NCI-H748 (cell line): ENCODE data around the gene WDR19.
"Not testable (repeated sequence)": the region's sequence is repeated elsewhere in the genome, so short reads cannot be mapped to it uniquely, and the experiment has no call there.

Experiments used
- DNase-seq: peaks from one replicate; lab custom pipeline; 2025; ENCODE audit not compliant: unreplicated experiment; lab: John Stamatoyannopoulos, UW

The WDR19 gene

DNA sequence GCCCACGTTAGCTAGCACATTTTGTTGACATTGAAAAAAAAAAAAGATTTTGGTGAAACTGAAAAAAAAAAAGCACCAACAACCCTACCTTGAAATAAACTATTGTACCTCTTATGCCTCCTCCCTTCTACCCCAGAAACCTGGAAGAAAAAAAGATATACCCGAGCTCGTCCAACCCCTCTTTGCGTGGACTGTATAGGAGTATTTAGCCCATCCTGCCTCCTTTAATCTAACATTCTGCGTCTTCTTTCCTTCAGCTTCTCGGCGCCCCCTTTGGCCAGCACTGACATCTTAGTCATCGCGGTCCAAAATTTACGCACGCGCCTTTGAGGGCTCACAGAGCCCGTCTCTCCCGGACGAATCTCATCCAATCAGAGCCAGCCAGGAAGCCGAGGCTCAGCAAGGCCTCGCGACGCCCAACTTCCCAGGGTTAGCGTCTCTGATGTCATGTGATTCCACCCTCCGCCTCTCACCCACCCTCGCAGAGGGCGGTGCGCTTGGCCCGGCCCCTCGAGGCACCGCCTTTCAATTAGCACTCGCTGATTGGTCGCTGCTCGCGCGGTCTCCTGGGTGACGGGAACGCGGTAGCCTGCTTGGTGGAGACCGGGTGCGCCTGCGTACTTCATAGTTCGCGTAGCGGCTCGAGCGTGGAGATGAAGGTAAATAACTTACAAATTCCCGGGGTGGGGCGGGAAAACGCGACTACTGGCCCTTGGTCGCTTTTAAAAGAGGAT, at the start of gene WDR19:
Gene WDR19, plus strand, starts transcription at position 625 of the 734 bp plus-strand sequence. Its CDS starts 29 bp downstream, at position 654.
- DNase-seq = peak; percentile 98

GRCh38 chr4:39133623-39134022, 48.7 kb upstream of the WDR19 start:
- DNase-seq = no peak

DNA sequence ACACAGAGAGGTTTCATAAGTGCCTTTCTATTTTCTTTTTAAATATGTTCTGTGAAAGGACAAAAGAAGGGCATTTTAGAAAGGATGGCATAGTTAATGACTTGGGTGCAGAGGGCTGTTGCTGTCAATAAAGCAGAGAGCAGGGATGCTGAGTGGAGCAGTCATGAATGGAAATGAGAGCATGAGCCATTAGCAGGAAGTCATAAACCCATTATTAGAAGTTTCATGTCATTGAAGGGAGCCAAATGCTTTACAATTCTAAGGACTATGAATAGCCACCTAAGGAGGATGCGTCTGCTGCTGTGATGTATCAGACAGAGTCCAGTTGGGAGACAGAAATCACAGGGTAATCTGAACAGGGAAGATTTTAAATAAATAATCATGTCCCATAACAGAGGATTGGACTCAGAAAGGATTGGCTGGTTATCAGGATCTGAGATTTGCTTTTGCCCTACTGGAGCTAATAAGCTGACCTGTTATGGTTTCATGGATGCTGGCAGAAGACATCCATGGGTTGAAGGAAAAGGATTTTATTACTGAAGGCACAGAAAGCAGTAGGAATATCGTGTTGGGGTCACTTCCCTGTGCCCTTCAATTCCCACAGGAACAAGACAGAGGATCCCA, 47.5 kb upstream of the WDR19 start:
- DNase-seq = peak; percentile 72

- not testable (repeated sequence) for DNase-seq
These were observed 44.1 kb upstream of the WDR19 start for GRCh38 chr4:39138227-39138626.

- DNase-seq = no peak
These were observed 36.1 kb upstream of the WDR19 start for GRCh38 chr4:39146211-39146610.

- no peak for DNase-seq
These were observed 28.3 kb upstream of the WDR19 start for GRCh38 chr4:39154009-39154408.

GRCh38 chr4:39157520-39157919, 24.8 kb upstream of the WDR19 start:
- DNase-seq = no peak

DNA sequence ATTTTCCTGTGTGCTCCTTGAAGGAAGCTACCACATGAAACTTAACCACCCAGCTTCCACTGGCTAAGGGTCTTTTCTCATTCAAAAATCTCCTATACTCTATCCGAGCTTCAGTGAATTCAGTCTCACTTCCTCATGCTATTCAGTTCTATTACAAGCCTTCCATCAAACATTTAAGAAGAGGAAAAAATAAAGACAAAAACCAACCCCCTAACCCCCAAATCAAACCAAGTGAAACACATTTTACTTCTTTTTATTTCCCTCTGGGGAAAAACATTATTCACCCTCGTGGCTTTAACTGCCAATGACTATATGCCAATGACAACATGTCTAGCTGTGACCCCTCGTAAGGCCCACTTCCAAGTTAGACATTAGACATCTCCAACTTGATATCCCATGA, 16.2 kb upstream of the WDR19 start:
- no peak for DNase-seq

- DNase-seq = no peak
These were observed 15.7 kb upstream of the WDR19 start for GRCh38 chr4:39166669-39167068.

GRCh38 chr4:39169426-39169825, 12.9 kb upstream of the WDR19 start:
- no peak for DNase-seq

DNA sequence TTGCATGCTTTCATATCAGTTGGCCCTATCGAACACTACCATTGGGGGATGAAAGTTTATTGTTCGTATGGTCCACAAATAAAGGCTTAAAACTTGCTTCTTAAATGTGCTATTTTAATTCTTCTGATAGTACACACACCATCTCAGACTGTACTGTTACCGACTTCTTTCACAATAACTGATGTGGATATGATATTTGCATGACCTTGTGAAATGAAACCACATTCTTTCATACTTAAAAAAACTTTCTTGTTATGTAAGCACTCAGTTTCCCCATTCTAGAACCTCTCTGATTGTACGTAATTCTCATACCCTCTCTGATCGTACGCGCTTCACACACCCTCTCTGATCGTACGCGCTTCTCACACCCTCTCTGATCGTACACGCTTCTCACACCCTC, 12.0 kb upstream of the WDR19 start:
- no peak for DNase-seq

DNA sequence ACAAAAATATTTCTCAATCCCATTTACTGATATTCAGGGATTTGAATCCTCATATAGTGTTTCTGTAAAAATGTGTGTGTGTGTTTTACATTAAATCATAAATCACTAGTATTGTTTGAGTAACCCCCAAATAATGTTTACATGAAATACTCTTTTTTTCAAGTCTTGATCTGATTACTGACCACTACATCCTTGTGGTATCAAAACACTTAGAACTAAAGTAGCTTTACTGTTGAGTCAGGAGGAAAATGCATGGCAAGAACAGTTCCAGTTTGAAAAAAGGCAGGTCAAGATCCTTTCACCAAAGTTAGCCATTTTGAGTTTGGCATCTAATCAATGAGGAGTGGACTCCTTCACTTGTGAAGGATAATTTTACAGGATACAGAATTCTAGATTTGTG, 3.6 kb upstream of the WDR19 start:
- no peak for DNase-seq

- no peak for DNase-seq
These were observed 2.6 kb upstream of the WDR19 start for GRCh38 chr4:39179681-39180080.

GRCh38 chr4:39180629-39181028, 1.7 kb upstream of the WDR19 start:
- DNase-seq = not testable (repeated sequence)

- DNase-seq = no peak
These were observed 817 bp upstream of the WDR19 start for GRCh38 chr4:39181520-39181904.

DNA sequence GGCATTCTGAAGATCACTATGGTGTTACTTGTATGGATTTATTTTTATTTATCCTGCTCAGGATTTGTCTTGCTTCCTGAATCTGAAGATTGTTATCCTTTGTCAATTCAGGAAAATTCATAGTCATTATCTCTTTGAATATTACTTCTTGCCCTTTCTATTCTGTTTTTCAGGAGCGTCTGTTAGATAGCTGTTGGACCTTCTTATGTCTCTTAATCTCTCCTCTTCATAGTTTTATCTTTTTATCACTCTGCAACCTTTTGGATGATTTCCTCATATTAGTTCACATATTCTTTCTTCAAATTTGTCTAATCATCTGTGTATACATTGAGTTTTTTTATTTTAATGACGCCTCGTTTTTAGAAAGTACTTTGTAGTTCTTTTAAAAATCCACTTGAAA, 19.6 kb downstream of the WDR19 start:
- no peak for DNase-seq

DNA sequence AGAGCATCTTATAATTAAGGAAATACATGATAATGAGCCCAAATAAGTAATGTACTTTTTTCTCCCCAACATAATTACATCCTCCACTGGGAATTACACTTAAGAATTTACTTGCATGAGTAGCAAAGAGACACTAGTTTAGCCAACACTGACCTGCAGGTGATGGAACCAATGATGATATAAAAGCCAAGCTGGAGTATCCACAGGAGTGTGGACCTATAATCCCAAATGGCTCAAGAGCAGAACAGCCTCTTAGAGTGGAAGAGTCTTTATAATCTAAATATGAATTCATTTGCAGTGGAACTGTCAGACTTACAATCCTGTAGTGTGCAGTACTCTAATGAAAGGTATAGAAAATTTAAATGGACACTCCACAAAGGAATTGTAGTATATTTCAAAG, 22.2 kb downstream of the WDR19 start:
- DNase-seq = no peak

DNA sequence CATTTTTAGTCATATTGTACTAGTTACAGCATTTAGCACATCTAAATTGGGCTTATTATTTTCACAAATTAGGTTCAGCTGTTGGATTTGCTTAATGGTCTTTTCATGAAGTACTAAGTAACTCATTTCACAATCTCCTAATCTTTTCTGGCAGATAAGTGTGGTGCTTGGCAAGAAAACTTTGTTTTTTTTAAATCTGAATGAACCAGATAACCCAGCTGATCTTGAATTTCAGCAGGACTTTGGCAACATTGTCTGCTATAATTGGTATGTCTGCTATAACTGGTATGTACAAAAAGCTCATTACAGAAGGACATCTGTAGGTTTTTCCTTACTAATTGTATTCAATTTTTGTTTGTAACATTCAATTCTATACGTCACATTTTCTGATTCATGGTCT, 22.7 kb downstream of the WDR19 start:
- DNase-seq = no peak

- no peak for DNase-seq
These were observed 23.1 kb downstream of the WDR19 start for GRCh38 chr4:39205476-39205875.

DNA sequence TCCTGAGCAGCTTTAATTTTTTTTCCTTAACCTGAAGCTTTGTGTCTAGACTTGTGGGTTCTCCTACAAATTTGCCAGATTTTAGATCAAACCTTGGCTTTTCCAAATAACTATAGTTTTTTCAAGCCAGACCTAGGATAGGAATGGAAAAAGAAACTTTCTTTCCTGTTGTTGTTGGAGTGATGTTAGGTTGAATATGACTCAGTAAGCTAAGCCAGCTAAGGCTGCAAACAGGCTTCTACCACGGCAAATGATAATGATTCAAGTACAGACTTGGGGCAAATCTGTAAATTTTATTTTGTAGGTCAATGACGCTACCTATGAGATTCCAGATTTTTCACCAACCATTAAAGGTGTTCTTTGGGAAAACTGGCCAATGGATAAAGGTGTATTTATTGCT, 45.6 kb downstream of the WDR19 start:
- no peak for DNase-seq

- DNase-seq = no peak
These were observed 46.0 kb downstream of the WDR19 start for GRCh38 chr4:39228377-39228776.

GRCh38 chr4:39230462-39230861, 48.1 kb downstream of the WDR19 start:
- no peak for DNase-seq

DNA sequence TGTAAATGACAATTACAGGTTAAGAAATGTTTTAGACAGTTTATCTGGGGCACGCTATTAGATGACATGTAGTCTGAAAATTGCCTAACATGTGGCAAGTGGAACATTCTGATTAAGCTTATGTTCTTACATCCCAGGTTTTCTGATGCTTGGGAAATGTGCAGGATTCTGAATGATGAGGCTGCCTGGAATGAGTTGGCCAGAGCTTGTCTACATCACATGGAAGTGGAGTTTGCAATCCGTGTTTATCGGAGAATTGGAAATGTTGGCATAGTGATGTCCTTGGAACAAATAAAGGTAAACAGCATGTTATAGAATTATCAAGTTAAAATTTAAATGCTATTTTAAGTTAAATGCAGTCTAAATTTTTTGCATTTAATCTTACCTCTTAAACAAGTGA, 49.3 kb downstream of the WDR19 start:
- no peak for DNase-seq
